Frontal cortex (tissue), 4 donors: Measurements from ENCODE around the gene CDC73. TPM values are rescaled to one million over a fixed set of nuclear protein-coding genes. Genes with fewer than 3 reads are reported as not detected.
"Not testable (repeated sequence)": the region's sequence is repeated elsewhere in the genome, so short reads cannot be mapped to it uniquely, and the experiment has no call there.

Experiments
- DNase-seq, 2 donors: peaks; one replicate each; pipeline ENCODE4 v3.0.0; 2012; ENCODE audit warnings: low spot score in 2 of 2
- FAIRE-seq: peaks from 2 replicates; lab custom pipeline; 2012; peaks lifted over from hg19 to GRCh38; lab: Jason Lieb, UNC
- total RNA-seq: library from RNA; depleted of rRNA; stranded (reverse); fragments of >200 nt; gene quantifications from one replicate; pipeline ENCODE4 v1.2.3, GENCODE V29; 2014
- donor health status: control.
- donor health status: control.
- donor health status: control.

CDC73 gene
- total RNA-seq, 1 donor from 2014 or later, result 28.9 TPM

GRCh38 chr1:193213998-193214397 lies 92.2 kb downstream of the CDC73 start:
- FAIRE-seq (no peak), DNase-seq (no peak)

- no peak for FAIRE-seq
Measured at GRCh38 chr1:193216920-193217319, 95.1 kb downstream of the CDC73 start.

GRCh38 chr1:193219391-193219790 lies 97.6 kb downstream of the CDC73 start:
- FAIRE-seq, result no peak
- no peak for DNase-seq

More at GRCh38 chr1:193216920-193217319, 95.1 kb downstream of the CDC73 start:
- DNase-seq, result no peak

GRCh38 chr1:193221651-193222050 lies 99.8 kb downstream of the CDC73 start:
- DNase-seq, result no peak
- no peak for FAIRE-seq

- no peak for DNase-seq
- no peak for FAIRE-seq
Measured at GRCh38 chr1:193222056-193222615, 100.3 kb downstream of the CDC73 start.

GRCh38 chr1:193229136-193229535 lies 107.3 kb downstream of the CDC73 start:
- no peak for FAIRE-seq
- no peak for DNase-seq

- DNase-seq, FAIRE-seq: not testable (repeated sequence)
Measured at GRCh38 chr1:193231146-193231545, 109.3 kb downstream of the CDC73 start.

GRCh38 chr1:193234530-193234929 lies 112.7 kb downstream of the CDC73 start:
- FAIRE-seq (no peak), DNase-seq (no peak)

- no peak for FAIRE-seq
- DNase-seq, result no peak
Measured at GRCh38 chr1:193237381-193237978, 115.6 kb downstream of the CDC73 start.

- FAIRE-seq (no peak), DNase-seq (no peak)
Measured at GRCh38 chr1:193240609-193241008, 118.8 kb downstream of the CDC73 start.

- no peak for FAIRE-seq
Measured at GRCh38 chr1:193241132-193241827, 119.4 kb downstream of the CDC73 start.

GRCh38 chr1:193242000-193242399 lies 120.2 kb downstream of the CDC73 start:
- DNase-seq (no peak), FAIRE-seq (no peak)

More at GRCh38 chr1:193241132-193241827, 119.4 kb downstream of the CDC73 start:
- DNase-seq, result no peak

GRCh38 chr1:193249187-193249586 lies 127.4 kb downstream of the CDC73 start:
- FAIRE-seq (no peak), DNase-seq (no peak)

- FAIRE-seq (no peak), DNase-seq (no peak)
Measured at GRCh38 chr1:193251950-193252349, 130.1 kb downstream of the CDC73 start.

- no peak for DNase-seq
- FAIRE-seq, result no peak
Measured at GRCh38 chr1:193256019-193256418, 134.2 kb downstream of the CDC73 start.

GRCh38 chr1:193259636-193260035 lies 137.8 kb downstream of the CDC73 start:
- no peak for FAIRE-seq
- no peak for DNase-seq

- DNase-seq, result no peak
- FAIRE-seq, result no peak
Measured at GRCh38 chr1:193260056-193260745, 138.4 kb downstream of the CDC73 start.

- FAIRE-seq (no peak), DNase-seq (no peak)
Measured at GRCh38 chr1:193260896-193261295, 139.1 kb downstream of the CDC73 start.

GRCh38 chr1:193262661-193263060 lies 140.8 kb downstream of the CDC73 start:
- DNase-seq (no peak), FAIRE-seq (no peak)

GRCh38 chr1:193264313-193265065 lies 142.7 kb downstream of the CDC73 start:
- DNase-seq, result no peak
- no peak for FAIRE-seq
